OCI-LY3 (cell line): ENCODE results near the gene SH3RF3.

Experiments
- H2AFZ ChIP-seq: fragments of 200-600, 300-600 bp; shearing (Covaris generic); 2 replicates; pipeline ENCODE4 v1.6.0; 2014; ENCODE audit warnings: antibody characterized with exemption, low read depth, low read length
- H3K27ac ChIP-seq: fragments of 200-600, 300-600 bp; sonication (generic); 2 replicates; pipeline ENCODE4 v1.5.1; 2014; ENCODE audit warnings: mild to moderate bottlenecking, low read length, moderate library complexity, mixed read lengths
- H3K27me3 ChIP-seq: fragments of 200-600, 300-600 bp; sonication (generic); 2 replicates; pipeline ENCODE4 v1.6.1; 2014; ENCODE audit warnings: low read depth, low read length, mixed read lengths
- H3K36me3 ChIP-seq: fragments of 200-600, 300-600 bp; sonication (generic); replicated peaks from 2 replicates; pipeline ENCODE3; 2014; ENCODE audit warnings: low read depth, low read length, mixed read lengths
- H3K4me1 ChIP-seq: fragments of 300-600, 200-600 bp; sonication (generic); 2 replicates; pipeline ENCODE4 v1.6.1; 2014; ENCODE audit warnings: low read length, mixed read lengths
- H3K4me2 ChIP-seq: fragments of 200-600, 300-600 bp; sonication (generic); 2 replicates; pipeline ENCODE4 v1.6.1; 2014; ENCODE audit warnings: low read length, mixed read lengths
- H3K4me3 ChIP-seq: fragments of 300-600, 200-600 bp; sonication (generic); 2 replicates; pipeline ENCODE4 v1.5.1; 2014; ENCODE audit warnings: antibody characterized with exemption, mild to moderate bottlenecking, low read length, moderate library complexity
- H3K79me2 ChIP-seq: fragments of 300-600, 200-600 bp; shearing (Covaris generic); 2 replicates; pipeline ENCODE4 v1.6.1; 2014; ENCODE audit warnings: mild to moderate bottlenecking, low read length, mixed read lengths
- H3K9ac ChIP-seq: fragments of 300-600, 200-600 bp; shearing (Covaris generic); 2 replicates; pipeline ENCODE4 v1.6.0; 2014; ENCODE audit warnings: mild to moderate bottlenecking, low read length, moderate library complexity
- H3K9me3 ChIP-seq: fragments of 200-600, 300-600 bp; shearing (Covaris generic); 2 replicates; pipeline ENCODE4 v1.6.1; 2014; ENCODE audit warnings: low read length, mixed read lengths; ENCODE audit not compliant: insufficient read depth
- H4K20me1 ChIP-seq: fragments of 200-600, 300-600 bp; sonication (generic); 2 replicates; pipeline ENCODE4 v1.6.1; 2016; ENCODE audit warnings: low read length, mixed read lengths; ENCODE audit not compliant: insufficient read depth
- CTCF ChIP-seq: fragments of 200-600, 300-600 bp; sonication (generic); IDR thresholded peaks from 2 replicates; pipeline ENCODE4 v1.5.1; 2014; ENCODE audit warnings: antibody characterized with exemption, low read length, low read depth
- EZH2phosphoT487 ChIP-seq: fragments of 200-600 bp; shearing (Covaris generic); IDR thresholded peaks from 2 replicates; pipeline ENCODE4 v1.6.1; 2018; ENCODE audit warnings: antibody characterized with exemption, mixed run types, low read depth

Gene SH3RF3

GRCh38 chr2:109295070-109295780 is 166.2 kb downstream of the SH3RF3 start:
- no peaks in the 10 kb centered on the region for H3K79me2 ChIP-seq
- H3K27ac ChIP-seq: no peak overlapping the region
- H3K9me3 ChIP-seq: no peaks in the 10 kb centered on the region
- H4K20me1 ChIP-seq: no peaks in the 10 kb centered on the region
- no peak overlapping the region for H2AFZ ChIP-seq
- peaks cover 3% of the 10 kb centered on the region; the same call in 1 of the 2 replicates for H3K27me3 ChIP-seq
- H3K4me2 ChIP-seq: no peak overlapping the region
- no peaks in the 10 kb centered on the region for H3K36me3 ChIP-seq
- no peak overlapping the region for H3K4me3 ChIP-seq
- TF ChIP-seq CTCF (no peak), EZH2phosphoT487 (no peak)
- no peak overlapping the region for H3K9ac ChIP-seq
- H3K4me1 ChIP-seq: no peaks in the 10 kb centered on the region

DNA sequence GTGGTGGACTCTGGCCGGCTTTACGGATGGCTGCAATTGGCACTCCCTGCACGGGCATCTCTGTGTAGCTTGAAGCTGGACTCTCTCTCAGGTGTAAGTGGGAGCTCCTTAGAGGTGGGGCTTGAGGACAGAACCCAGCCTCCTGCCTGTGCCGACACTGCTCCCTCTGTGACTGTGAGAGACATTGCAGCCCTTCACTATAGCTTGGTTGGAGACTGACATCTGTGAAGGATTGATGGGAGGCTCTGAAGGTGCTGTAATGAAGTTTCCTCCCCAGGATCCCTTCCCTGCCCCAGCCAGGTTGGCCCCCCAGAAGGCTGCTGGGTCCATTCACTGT is 166.7 kb downstream of the SH3RF3 start:
- Histone ChIP-seq H3K4me3 (no peak overlapping the region), H3K9ac (no peak overlapping the region), H3K79me2 (no peaks in the 10 kb centered on the region), H3K27ac (no peak overlapping the region), H3K4me1 (no peaks in the 10 kb centered on the region), H3K36me3 (no peaks in the 10 kb centered on the region), H4K20me1 (no peaks in the 10 kb centered on the region), H3K4me2 (no peak overlapping the region), H2AFZ (no peak overlapping the region), H3K9me3 (no peaks in the 10 kb centered on the region), H3K27me3 (no peaks in the 10 kb centered on the region)
- TF ChIP-seq CTCF (no peak), EZH2phosphoT487 (no peak)

- no peak overlapping the region for H3K4me3 ChIP-seq
- no peak overlapping the region for H3K4me2 ChIP-seq
- H2AFZ ChIP-seq: no peak overlapping the region
- H3K36me3 ChIP-seq: no peaks in the 10 kb centered on the region
- no peaks in the 10 kb centered on the region for H4K20me1 ChIP-seq
- no peaks in the 10 kb centered on the region for H3K79me2 ChIP-seq
- no peak overlapping the region for H3K27ac ChIP-seq
- TF ChIP-seq EZH2phosphoT487 (no peak), CTCF (no peak)
- no peaks in the 10 kb centered on the region for H3K4me1 ChIP-seq
- no peak overlapping the region for H3K9ac ChIP-seq
- H3K27me3 ChIP-seq: no peaks in the 10 kb centered on the region
- no peaks in the 10 kb centered on the region for H3K9me3 ChIP-seq
Observed at GRCh38 chr2:109297566-109298490, 168.8 kb downstream of the SH3RF3 start.

DNA sequence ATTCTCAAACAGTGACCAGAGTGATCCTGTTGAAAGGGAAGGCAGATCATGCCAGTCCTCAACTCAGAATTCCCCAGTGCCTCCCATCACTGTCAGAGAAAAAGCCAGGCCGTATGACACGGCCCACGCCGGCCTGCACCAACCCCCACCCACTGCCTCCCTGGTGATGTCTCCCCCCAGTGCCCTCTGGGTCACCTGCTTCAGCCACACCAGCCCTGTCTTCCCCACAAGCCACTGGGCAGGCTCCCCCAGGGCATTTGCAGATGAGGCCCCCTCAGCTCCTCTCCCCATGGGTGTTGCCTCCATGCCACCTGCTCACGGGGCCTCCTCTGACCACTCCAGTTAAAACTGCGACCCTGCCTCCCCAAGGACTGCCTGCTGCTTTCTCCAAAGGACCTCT is 169.8 kb downstream of the SH3RF3 start:
- Histone ChIP-seq H3K27ac (no peak overlapping the region), H3K4me3 (no peak overlapping the region), H4K20me1 (no peaks in the 10 kb centered on the region), H2AFZ (no peak overlapping the region), H3K9ac (no peak overlapping the region), H3K36me3 (no peaks in the 10 kb centered on the region), H3K4me1 (no peaks in the 10 kb centered on the region), H3K79me2 (no peaks in the 10 kb centered on the region), H3K27me3 (no peaks in the 10 kb centered on the region), H3K9me3 (no peaks in the 10 kb centered on the region), H3K4me2 (no peak overlapping the region)
- TF ChIP-seq EZH2phosphoT487: no peak
- no peak for TF ChIP-seq CTCF
